GM12878 (cell line): ENCODE measurements around the gene CRBN.

Experiments
- POLR2A ChIP-seq: IDR thresholded peaks from 2 replicates; pipeline ENCODE4 v1.6.1; 2011; ENCODE audit warnings: low read depth, mild to moderate bottlenecking, low read length
- POLR2AphosphoS5 ChIP-seq: IDR thresholded peaks from 2 replicates; pipeline ENCODE4 v1.6.1; 2011; ENCODE audit warnings: mild to moderate bottlenecking, low read length, inconsistent platforms
- YY1 ChIP-seq: IDR thresholded peaks from 2 replicates; pipeline ENCODE4 v1.6.1; 2011; ENCODE audit warnings: low read depth, mild to moderate bottlenecking, low read length
- TF ChIP-seq, protein P1 (sequence below), 3 experiments: IDR thresholded peaks in 2 of 3; conservative IDR thresholded peaks in 1 of 3; 2 replicates each; pipeline ENCODE4 v1.5.1; 2011; ENCODE audit warnings: low read depth in 3 of 3, low read length in 3 of 3, mild to moderate bottlenecking in 3 of 3, control low read depth in 2 of 3, moderate library complexity in 2 of 3, inconsistent platforms in 1 of 3, mixed read lengths in 1 of 3; ENCODE audit not compliant: control insufficient read depth in 2 of 3, insufficient read depth in 1 of 3; ENCODE audit errors: extremely low read depth in 1 of 3

DNA sequence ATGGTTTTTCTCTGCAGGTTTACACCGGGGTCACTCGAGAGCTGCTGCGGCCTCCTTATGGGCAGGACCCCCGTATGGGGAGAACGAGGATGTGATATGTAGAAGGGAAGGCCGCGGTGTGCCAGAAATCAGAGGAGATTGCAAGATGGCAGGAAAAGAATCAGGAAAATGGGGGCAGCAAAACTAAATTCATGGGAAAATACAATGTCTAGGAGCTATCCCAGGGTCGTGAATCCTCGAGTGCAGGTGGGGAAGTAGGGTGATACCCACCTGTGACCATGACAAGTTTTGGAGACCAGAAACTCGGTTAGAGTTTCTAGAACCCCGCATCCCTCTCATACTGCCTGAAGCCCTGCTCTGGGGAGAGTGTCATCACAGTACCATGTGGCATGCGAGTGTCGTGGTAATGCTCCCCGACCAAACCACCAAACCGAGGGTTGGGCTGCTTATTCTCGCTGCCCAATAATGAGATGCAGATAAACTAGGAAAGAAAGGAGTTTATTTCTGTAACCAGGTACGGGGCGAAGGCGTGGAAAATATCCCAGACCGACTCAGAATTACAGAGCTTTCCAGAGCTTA lies 52.0 kb downstream of the CRBN start:
- TF ChIP-seq, protein P1, sequence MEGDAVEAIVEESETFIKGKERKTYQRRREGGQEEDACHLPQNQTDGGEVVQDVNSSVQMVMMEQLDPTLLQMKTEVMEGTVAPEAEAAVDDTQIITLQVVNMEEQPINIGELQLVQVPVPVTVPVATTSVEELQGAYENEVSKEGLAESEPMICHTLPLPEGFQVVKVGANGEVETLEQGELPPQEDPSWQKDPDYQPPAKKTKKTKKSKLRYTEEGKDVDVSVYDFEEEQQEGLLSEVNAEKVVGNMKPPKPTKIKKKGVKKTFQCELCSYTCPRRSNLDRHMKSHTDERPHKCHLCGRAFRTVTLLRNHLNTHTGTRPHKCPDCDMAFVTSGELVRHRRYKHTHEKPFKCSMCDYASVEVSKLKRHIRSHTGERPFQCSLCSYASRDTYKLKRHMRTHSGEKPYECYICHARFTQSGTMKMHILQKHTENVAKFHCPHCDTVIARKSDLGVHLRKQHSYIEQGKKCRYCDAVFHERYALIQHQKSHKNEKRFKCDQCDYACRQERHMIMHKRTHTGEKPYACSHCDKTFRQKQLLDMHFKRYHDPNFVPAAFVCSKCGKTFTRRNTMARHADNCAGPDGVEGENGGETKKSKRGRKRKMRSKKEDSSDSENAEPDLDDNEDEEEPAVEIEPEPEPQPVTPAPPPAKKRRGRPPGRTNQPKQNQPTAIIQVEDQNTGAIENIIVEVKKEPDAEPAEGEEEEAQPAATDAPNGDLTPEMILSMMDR (IDR thresholded peaks at IDR 0.05 in 2 of 3, conservative IDR thresholded peaks at IDR 0.05 in 1 of 3; ENCODE audit: control insufficient read depth in 2 of 3, extremely low read depth in 1 of 3, insufficient read depth in 1 of 3, low read depth in 3 of 3, low read length in 3 of 3), result no peak
- TF ChIP-seq POLR2A, result no peak
- no peak for TF ChIP-seq POLR2AphosphoS5
- TF ChIP-seq YY1, result no peak
